GM18499 (cell line): Measurements from ENCODE around the gene TFDP2.
"Not testable (repeated sequence)": the region's sequence is repeated elsewhere in the genome, so short reads cannot be mapped to it uniquely, and the experiment has no call there.

Experiments
- ATAC-seq: cut with Tn5 transposase; IDR thresholded peaks from one replicate; pipeline ENCODE4 v1.9.1; 2021; ENCODE audit warnings: moderate number of reproducible peaks; ENCODE audit not compliant: insufficient read depth, unreplicated experiment

Gene TFDP2

DNA sequence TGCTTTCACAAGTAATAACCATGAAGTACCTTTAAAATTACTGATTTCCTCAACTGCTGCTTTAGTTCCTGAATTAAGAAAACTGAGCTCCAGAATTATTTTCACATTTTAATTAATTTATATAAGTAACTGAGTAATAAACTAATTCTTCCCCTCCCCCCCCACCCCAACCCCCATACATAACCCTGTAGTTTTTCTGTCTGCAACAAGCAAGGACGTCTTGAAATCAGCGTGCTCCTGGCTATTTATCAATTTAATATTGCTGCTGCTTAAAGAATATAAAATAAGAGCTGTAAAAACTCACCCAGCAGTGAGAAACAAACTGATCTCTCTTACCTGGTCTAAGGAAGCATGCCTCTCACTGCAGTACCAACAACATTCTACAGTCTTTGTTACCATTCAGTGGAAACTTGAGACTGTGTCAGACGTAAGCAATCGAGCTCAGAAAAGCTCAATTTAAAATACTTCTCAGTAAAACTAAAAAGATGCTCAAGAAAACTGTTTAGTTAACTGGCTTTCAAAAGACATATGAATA, 121.0 kb downstream of the TFDP2 start:
- no peak for ATAC-seq

DNA sequence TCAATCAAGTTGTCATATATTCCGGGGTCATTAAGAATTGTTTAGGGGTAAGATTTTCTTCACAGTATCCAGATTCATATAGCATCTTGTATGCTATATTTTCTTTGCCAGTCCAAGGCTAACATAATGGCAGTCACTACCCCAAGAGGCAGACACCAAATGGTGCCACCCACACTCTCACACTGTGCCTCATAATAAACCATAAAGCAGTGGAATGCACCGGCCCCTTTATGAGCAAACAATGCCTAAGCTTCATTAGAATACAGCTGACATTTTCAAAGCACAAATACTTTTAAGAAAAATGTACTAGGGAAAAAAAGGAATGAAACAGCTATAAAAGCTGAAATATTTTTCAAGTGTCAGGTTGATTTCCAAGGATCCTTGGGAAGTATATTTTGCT, 121.6 kb downstream of the TFDP2 start:
- no peak for ATAC-seq

- ATAC-seq: no peak
Measured at GRCh38 chr3:142027300-142027699, 122.0 kb downstream of the TFDP2 start.

- no peak for ATAC-seq
Measured at GRCh38 chr3:142026333-142026732, 123.0 kb downstream of the TFDP2 start.

DNA sequence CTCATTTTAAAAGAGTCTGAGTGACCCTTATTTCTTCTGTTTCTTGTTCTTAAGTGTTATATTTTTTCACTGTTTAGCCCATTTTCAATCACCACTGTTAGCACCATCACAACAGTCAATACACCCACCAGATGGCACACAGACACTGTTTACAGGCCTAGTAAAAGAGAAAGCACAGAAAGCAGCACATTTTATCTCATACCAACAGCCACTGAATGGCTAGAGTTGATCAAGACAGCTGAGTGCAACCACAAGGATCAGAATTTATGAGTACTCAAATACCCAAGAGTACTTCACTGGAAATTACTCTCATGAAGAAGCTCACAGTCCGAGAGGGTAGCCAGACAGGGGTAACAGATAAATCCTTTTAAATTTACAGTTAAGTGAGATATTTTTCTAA, 127.0 kb downstream of the TFDP2 start:
- ATAC-seq: peak; percentile 60

GRCh38 chr3:142021127-142021526, 128.2 kb downstream of the TFDP2 start:
- no peak for ATAC-seq

DNA sequence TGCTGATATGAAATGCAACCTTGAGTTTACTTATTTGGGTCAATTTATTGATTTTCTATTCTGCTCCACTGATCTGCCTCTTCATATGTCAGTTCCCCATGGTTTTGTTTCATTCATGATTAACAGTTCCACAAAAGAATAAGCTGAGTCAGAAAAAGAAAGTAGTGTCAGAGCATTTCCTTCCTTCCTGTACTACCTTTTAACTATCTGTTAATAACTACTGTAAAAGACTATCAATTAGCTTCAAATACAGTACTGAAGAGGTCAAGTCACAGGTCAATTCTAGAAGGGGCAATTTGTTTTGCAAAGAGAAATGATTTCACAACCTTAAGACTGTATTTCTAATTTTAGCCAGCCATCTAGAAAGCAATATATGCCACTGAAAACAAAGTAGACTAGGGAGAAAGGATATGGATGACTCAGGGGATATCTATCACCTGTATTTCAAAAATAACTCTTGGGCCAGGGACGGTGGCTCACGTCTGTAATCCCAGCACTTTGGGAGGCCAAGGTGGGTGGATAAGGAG, 129.5 kb downstream of the TFDP2 start:
- peak; percentile 73 for ATAC-seq

DNA sequence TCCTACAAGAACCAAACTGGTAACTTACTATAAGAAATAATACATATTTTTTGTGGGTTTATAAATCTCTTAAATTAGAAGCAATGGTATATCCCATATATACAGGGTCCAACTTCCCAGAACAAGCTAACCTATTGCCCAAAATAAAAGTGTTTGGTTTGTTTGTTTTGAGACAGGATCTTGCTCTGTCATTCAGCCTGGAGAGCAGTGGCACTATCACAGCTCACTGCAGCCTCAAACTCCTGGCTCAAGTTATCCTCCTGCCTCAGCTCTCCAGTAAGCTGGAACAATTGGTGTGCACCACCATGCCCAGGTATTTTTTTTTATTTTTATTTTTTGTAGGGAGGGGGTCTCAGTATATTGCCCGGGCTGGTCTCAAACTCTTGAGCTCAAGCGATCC, 135.4 kb downstream of the TFDP2 start:
- ATAC-seq: no peak

- ATAC-seq: no peak
Measured at GRCh38 chr3:142013326-142013980, 135.9 kb downstream of the TFDP2 start.

DNA sequence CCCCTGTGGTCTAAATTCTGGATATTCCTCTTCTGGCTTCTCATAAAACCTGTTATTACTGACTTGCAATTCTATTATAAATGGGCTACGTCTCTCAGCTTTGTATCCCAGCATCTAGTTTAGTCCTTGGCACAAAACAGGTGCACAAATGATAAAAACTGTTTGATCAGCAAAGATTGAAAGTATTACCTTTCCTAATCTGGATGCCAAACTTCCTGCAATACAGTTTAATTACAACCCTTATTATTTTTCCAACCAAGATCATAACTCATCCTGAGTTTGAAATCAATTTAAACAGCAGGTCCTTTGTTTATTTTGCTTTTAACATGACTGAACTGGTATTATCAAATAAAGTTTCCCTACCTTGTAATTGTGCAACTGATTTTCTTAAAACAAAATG, 140.3 kb downstream of the TFDP2 start:
- ATAC-seq: no peak

DNA sequence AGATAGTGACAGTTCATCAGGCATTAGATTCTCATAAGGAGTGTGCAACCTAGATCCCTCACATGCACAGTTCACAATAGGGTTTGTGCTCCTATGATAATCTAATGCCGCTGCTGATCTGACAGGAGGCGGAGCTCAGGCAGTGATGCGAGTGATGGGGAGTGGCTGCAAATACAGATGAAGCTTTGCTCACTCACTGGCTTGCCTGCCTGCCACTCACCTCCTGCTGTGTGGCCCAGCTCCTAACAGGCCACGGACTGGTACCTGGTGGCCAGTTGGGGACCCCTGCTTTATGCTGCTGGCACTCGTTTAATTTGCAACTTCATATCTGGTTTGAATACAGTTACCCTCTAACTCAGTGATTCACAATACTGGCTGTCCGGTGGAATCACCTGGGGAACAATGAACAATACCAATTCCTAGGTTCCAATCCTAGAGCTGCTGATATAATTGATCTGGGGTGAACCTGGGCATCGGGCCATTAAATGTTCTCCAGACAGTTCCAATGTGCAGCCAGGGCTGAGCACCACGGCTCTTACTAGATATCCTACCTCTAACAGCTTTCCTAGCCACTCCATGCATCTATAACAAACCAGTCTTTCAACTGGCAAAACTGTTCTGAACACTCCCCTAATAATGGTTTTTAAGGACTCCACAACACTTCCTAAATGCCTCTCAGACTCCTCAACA, 141.5 kb downstream of the TFDP2 start:
- ATAC-seq: no peak

GRCh38 chr3:142004957-142005356, 144.4 kb downstream of the TFDP2 start:
- ATAC-seq: not testable (repeated sequence)

GRCh38 chr3:142004025-142004424, 145.3 kb downstream of the TFDP2 start:
- ATAC-seq: no peak

GRCh38 chr3:142003291-142003690, 146.1 kb downstream of the TFDP2 start:
- ATAC-seq: no peak

DNA sequence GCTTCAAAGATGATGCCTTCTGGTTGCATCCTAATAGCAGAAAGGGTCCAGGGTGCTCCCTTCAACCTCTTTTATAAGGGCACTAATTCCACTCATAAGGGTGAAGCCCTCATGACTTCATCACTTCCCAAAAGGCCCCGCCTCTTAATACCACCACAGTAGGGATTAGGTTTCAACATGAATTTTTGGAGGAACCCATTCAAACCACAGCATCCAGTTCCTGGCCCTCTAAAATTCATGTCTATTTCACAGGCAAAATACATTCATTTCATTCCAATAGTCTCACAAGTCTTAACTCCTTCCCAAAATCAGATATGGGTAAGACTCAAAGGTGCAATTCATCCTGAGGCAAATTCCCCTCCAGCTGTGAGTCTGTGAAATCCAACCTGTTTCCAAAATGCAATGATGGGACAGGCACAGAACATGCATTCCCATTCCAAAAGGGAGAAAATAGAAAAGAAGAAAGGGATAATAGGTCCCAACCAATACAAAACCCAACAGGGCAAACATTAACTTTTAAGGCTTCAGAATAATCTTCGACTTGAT, 148.9 kb downstream of the TFDP2 start:
- no peak for ATAC-seq

DNA sequence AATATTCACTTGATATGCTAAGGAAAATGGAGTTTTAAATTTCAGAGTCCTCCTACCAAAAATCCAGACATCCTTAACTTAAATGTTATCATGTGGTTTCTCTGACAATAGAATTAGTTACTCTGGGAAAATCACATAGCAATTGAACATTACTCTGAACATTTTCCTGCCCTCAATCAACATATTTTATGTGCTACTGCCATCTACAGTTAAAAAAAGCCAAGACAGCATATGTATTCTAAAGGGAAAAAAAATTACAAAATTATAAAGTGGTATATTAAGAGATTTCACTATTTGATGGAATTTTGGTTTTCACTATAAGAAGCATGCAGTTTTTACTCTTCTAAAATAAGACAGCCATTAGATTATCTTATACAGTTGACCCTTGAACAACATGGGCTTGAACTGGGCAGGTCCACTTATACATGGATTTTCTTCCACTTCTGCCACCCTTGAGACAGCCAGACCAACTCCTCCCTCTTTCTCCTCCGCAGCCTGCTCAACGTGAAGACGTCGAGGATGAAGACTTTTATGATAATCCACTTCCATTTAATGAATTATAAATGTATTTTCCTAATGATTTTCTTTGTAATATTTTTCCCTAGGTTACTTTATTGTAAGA, 150.6 kb downstream of the TFDP2 start:
- ATAC-seq: no peak

DNA sequence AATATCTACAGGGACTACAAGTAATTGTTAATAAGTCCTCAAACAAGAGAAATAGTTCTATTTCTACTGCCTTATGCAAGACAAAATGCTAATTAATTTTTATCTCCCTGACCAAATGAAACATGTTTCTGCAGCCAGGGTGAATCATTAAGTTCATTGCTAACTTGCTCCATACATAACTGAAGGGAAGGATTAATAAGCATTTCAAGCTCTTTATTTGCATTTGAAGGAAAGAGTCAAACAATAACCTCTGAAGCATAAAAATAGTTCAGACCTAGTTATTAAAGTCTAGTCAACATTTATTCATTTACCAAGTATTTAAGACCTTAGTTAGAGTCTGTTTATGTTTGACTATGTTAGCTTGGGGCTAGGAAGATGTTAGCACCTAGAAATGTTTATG, 152.9 kb downstream of the TFDP2 start:
- ATAC-seq: no peak

- ATAC-seq: no peak
Measured at GRCh38 chr3:141994856-141995255, 154.5 kb downstream of the TFDP2 start.

- no peak for ATAC-seq
Measured at GRCh38 chr3:141992512-141992911, 156.8 kb downstream of the TFDP2 start.

- no peak for ATAC-seq
Measured at GRCh38 chr3:141986548-141987107, 162.7 kb downstream of the TFDP2 start.

DNA sequence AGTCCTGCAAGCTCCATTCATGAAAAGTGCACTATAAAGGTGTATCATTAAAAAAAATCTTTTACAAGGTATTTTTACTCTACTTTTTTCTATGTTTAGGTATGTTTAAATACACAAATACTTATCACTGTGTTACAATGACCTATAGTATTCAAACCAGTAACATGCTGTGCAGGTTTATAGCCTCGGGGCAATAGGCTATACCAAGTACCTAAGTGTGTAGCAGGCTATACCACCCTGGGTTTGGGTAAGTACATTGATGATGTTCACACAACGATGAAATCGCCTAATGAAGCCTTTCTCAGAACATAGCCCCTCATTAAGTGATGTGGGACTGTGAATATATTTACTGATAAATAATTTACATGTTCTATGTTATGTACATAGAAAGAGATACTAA, 168.3 kb downstream of the TFDP2 start:
- ATAC-seq: no peak
